BJ (cell line): ENCODE measurements around the gene SHCBP1L. TPM values are rescaled to one million over a fixed set of nuclear protein-coding genes. Genes with fewer than 3 reads are reported as not detected.

Source experiments
- CTCF ChIA-PET: fragments of 350-600 bp; formaldehyde crosslinking; extraction: SDS; loops from one replicate; lab custom pipeline; 2021; ENCODE audit warnings: antibody characterized with exemption, inconsistent platforms; lab: Yijun Ruan, JAX
- POLR2A ChIA-PET: fragments of 300-600 bp; sonication (Branson Sonifier 250); formaldehyde crosslinking; extraction: SDS; loops from one replicate; lab custom pipeline; 2021; ENCODE audit warnings: antibody characterized with exemption; lab: Charles Lee
- DNase-seq: peaks from one replicate; pipeline ENCODE4 v3.0.0-alpha.2; 2011; ENCODE audit warnings: low read depth
- H3K27me3 ChIP-seq: 2 replicates; pipeline ENCODE4 v1.6.0; 2011; ENCODE audit warnings: low read length; ENCODE audit not compliant: control insufficient read depth, insufficient read depth
- H3K36me3 ChIP-seq: 2 replicates; pipeline ENCODE4 v1.5.1; 2011; ENCODE audit warnings: low read length; ENCODE audit not compliant: control insufficient read depth, insufficient read depth
- H3K4me3 ChIP-seq: 2 replicates; pipeline ENCODE4 v1.5.1; 2011; ENCODE audit warnings: low read depth, mild to moderate bottlenecking, control low read depth, low read length
- polyA plus RNA-seq: library from polyadenylated mRNA; depleted of rRNA; stranded (reverse); fragments of >200 nt; gene quantifications from 2 replicates; pipeline ENCODE4 v1.2.3, GENCODE V29; 2011
- TF ChIP-seq, protein P1 (sequence below): IDR thresholded peaks from 2 replicates; pipeline ENCODE4 v1.5.1; 2011; ENCODE audit warnings: low read depth, mild to moderate bottlenecking, control low read depth, inconsistent platforms, low read length, moderate library complexity; ENCODE audit not compliant: insufficient read depth

The SHCBP1L gene
- polyA plus RNA-seq, 1 experiment: not detected

DNA sequence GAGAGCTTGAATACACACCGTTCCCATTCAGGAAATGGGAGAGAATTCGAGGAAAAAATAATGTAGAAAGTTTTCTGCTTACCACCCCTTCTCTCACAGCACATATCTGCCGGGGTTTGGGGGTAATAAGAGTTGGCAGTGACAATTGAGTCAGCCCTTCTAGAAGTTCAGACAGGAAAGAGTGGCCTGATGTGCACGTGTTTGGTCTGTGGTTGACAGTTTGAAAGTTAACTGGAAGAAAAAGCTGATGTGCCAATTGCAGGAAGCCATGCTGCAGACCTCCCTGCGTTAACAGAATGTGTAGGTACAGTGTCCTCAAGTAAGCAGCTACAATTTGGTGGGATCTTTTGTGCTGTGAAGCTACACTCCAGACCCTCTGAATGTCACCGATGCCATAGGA is 63.0 kb downstream of the SHCBP1L start:
- Histone ChIP-seq H3K36me3 (peaks cover 8% of the 10 kb centered on the region), H3K4me3 (no peak overlapping the region), H3K27me3 (no peaks in the 10 kb centered on the region)
- CTCF ChIA-PET: interaction anchor here (0.9 to 1.1 kb wide), 2 partner anchors 9 to 29 kb away, joined by 3 read pairs; no protein-coding TSS in a partner anchor
- TF ChIP-seq, protein P1, sequence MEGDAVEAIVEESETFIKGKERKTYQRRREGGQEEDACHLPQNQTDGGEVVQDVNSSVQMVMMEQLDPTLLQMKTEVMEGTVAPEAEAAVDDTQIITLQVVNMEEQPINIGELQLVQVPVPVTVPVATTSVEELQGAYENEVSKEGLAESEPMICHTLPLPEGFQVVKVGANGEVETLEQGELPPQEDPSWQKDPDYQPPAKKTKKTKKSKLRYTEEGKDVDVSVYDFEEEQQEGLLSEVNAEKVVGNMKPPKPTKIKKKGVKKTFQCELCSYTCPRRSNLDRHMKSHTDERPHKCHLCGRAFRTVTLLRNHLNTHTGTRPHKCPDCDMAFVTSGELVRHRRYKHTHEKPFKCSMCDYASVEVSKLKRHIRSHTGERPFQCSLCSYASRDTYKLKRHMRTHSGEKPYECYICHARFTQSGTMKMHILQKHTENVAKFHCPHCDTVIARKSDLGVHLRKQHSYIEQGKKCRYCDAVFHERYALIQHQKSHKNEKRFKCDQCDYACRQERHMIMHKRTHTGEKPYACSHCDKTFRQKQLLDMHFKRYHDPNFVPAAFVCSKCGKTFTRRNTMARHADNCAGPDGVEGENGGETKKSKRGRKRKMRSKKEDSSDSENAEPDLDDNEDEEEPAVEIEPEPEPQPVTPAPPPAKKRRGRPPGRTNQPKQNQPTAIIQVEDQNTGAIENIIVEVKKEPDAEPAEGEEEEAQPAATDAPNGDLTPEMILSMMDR: no peak
- DNase-seq: no peak
- POLR2A ChIA-PET: no interaction called here

DNA sequence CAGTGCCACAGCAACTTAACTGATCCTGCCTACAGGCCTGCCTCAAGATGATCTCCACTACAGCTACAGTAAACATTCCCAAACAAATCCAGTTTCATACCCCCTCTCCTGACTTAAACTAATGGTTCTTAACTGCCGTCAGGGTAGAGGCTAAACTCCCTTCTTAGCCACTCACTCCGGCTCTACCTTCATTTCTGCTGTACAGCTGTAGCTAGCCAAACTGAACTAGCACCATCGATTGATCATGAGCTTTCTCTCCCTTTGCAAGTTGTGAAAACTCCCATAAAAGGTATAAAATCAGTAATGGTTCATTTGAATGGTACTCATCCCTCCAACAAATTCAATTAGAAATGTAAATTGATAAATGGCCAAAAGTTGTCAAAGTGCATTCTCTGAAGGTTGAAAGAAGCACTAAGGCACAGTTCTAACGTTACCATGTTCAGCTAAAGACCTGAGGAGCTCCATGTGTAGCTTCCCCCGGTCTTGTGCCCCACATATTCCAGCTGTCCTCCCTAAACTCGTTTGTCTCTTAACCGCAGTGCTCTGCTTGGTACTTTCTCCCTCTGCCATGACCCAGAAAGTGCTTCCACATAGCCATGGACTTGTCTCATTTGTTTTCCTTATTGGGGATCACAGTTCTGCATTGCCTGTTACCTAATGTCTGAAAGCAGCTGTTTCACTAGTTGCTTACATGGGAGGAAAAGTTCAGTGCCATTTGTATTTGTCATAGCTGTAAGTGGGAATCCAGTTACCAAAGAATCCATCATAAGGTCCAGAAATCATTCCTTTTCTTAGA is 64.0 kb downstream of the SHCBP1L start:
- TF ChIP-seq, protein P1: no peak
- peak; percentile 7 for DNase-seq
- CTCF ChIA-PET: interaction anchor here (0.8 to 1.0 kb wide), 2 partner anchors 12 to 36 kb away, joined by 3 to 4 read pairs; no protein-coding TSS in a partner anchor
- Histone ChIP-seq H3K27me3 (no peaks in the 10 kb centered on the region), H3K4me3 (no peak overlapping the region), H3K36me3 (peaks cover 13% of the 10 kb centered on the region)
- POLR2A ChIA-PET: no interaction called here

DNA sequence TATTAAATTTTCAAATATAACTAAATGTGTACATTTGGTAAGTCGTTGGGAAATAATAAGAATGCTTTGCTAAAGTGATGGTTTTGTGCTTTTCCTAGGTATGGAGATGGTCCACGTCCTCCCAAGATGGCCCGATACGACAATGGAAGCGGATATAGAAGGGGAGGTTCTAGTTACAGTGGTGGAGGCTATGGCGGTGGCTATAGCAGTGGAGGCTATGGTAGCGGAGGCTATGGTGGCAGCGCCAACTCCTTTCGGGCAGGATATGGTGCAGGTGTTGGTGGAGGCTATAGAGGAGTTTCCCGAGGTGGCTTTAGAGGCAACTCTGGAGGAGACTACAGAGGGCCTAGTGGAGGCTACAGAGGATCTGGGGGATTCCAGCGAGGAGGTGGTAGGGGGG is 66.0 kb downstream of the SHCBP1L start:
- Histone ChIP-seq H3K27me3 (no peaks in the 10 kb centered on the region), H3K4me3 (no peak overlapping the region), H3K36me3 (peaks cover 22% of the 10 kb centered on the region)
- TF ChIP-seq, protein P1: no peak
- ChIA-PET CTCF (no interaction called here), POLR2A (no interaction called here)
- no peak for DNase-seq

DNA sequence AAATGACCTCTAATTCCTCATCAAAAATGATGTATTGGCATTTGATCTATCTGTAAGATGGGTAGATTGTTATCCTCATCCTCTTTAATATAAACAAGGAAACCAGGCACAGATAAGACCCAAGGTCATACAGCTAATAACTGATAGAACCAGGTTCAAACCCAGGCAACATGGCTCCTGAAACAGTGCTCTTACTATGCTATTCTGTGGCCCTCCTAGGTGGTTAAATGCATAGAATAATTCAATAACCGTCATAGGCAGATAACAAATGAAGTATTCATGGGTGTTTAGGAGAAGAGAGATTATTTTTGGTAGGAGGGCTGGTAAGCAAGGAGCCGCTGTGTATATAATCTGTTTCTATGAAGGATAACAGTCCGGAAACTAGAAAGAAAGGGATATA is 67.4 kb downstream of the SHCBP1L start:
- Histone ChIP-seq H3K36me3 (peaks cover 31% of the 10 kb centered on the region), H3K27me3 (no peaks in the 10 kb centered on the region), H3K4me3 (no peak overlapping the region)
- CTCF ChIA-PET: no interaction called here
- no peak for DNase-seq
- POLR2A ChIA-PET: no interaction called here
- TF ChIP-seq, protein P1: no peak

DNA sequence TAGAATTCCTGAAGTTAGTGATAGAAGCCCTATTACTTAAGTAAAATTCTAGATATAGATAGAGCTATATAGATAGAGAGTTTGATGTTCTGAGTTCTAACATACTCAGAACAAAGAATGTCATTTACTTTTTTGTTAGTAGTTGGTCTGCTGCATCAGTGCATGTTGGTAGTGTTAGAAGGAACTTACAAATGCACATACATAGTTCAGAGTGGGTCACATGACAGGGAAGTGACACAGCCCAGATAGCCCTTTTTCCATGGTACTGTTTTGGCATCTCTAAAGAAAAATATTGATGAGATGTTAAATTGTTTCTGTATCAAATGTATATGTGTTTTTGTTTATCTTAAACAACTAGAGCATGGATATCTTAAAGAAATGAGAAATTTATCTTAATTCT is 68.1 kb downstream of the SHCBP1L start:
- no peak overlapping the region for H3K4me3 ChIP-seq
- H3K36me3 ChIP-seq: peaks cover 32% of the 10 kb centered on the region
- DNase-seq: no peak
- ChIA-PET CTCF (no interaction called here), POLR2A (no interaction called here)
- TF ChIP-seq, protein P1: no peak
- no peaks in the 10 kb centered on the region for H3K27me3 ChIP-seq
